Loucy (cell line): ENCODE data around the gene TMEM168.

Source experiments
- EZH2phosphoT487 ChIP-seq: fragments of 200-600 bp; IDR thresholded peaks from 2 replicates; pipeline ENCODE4 v1.6.1; 2018; ENCODE audit warnings: antibody characterized with exemption, mild to moderate bottlenecking, moderate library complexity, borderline replicate concordance
- TF ChIP-seq, protein P1 (sequence below): fragments of 200-600 bp; sonication (generic); conservative IDR thresholded peaks from 2 replicates; pipeline ENCODE4 v1.5.1; 2014; ENCODE audit warnings: mild to moderate bottlenecking, antibody characterized with exemption, low read length

DNA sequence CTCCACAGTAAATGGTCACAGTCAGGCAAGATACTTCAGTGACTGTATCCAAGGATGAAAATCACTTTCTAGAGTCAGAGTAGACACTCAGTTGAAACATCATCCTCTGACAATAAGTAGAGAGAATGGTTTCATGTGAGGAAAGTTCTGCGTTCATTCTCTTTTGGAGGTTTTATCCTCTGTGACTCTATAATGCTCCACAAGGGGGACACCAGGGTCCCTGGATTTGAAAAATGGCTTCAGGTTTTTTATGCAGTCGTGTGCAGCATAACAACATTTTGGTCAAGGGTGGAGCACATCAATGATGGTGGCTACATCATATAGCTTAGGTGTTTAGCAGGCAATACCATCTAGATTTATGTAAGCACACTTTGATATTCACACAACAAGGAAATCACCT is 40.4 kb downstream of the TMEM168 start:
- TF ChIP-seq, protein P1, sequence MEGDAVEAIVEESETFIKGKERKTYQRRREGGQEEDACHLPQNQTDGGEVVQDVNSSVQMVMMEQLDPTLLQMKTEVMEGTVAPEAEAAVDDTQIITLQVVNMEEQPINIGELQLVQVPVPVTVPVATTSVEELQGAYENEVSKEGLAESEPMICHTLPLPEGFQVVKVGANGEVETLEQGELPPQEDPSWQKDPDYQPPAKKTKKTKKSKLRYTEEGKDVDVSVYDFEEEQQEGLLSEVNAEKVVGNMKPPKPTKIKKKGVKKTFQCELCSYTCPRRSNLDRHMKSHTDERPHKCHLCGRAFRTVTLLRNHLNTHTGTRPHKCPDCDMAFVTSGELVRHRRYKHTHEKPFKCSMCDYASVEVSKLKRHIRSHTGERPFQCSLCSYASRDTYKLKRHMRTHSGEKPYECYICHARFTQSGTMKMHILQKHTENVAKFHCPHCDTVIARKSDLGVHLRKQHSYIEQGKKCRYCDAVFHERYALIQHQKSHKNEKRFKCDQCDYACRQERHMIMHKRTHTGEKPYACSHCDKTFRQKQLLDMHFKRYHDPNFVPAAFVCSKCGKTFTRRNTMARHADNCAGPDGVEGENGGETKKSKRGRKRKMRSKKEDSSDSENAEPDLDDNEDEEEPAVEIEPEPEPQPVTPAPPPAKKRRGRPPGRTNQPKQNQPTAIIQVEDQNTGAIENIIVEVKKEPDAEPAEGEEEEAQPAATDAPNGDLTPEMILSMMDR, result peak; percentile 45
- TF ChIP-seq EZH2phosphoT487, result no peak
